Measurements from ENCODE around the gene ABI3BP.

DNA sequence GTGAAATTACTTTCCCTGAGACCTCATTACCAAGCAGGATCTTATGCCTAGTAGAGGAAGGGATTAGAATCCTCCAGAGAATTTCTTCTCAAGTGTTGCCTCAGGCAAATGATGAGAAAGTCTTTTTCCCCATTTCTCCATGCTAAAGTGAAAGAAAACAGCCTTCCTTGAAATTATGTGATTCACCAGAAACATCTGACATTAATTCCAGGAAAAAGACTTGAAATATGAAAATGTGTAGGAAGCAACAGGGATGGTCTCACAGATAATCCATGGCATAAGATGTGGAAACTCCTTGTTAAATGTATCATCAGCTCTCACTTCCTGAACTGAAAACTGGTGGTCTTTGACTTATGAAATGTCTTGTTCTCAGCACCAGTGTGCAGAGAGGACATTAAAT is 17.9 kb upstream of the ABI3BP start:
- TF ChIP-seq, protein P1, sequence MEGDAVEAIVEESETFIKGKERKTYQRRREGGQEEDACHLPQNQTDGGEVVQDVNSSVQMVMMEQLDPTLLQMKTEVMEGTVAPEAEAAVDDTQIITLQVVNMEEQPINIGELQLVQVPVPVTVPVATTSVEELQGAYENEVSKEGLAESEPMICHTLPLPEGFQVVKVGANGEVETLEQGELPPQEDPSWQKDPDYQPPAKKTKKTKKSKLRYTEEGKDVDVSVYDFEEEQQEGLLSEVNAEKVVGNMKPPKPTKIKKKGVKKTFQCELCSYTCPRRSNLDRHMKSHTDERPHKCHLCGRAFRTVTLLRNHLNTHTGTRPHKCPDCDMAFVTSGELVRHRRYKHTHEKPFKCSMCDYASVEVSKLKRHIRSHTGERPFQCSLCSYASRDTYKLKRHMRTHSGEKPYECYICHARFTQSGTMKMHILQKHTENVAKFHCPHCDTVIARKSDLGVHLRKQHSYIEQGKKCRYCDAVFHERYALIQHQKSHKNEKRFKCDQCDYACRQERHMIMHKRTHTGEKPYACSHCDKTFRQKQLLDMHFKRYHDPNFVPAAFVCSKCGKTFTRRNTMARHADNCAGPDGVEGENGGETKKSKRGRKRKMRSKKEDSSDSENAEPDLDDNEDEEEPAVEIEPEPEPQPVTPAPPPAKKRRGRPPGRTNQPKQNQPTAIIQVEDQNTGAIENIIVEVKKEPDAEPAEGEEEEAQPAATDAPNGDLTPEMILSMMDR (conservative IDR thresholded peaks at IDR 0.05; ENCODE audit: low read length) = no peak
- no peak for TF ChIP-seq EZH2phosphoT487 (IDR thresholded peaks at IDR 0.05; ENCODE audit: borderline replicate concordance)

Measured in Loucy (cell line).